Activated CD4-positive, alpha-beta T cell treated with anti-CD3 and anti-CD28 coated beads for 36 hours (primary cell): Measurements from ENCODE around the gene BCAP29. TPM values are rescaled to one million over a fixed set of nuclear protein-coding genes. Genes with fewer than 3 reads are reported as not detected.

Experiments used
- ATAC-seq: fragments of 200-7000 bp; cut with Tn5 transposase; one replicate; pipeline ENCODE4 v1.10.0; 2021; ENCODE audit warnings: mild to moderate bottlenecking, moderate library complexity
- CTCF ChIA-PET: fragments of 350-600 bp; sonication (Branson Sonifier 250); formaldehyde crosslinking; loops from one replicate; lab custom pipeline; 2021; ENCODE audit warnings: antibody characterized with exemption; lab: Charles Lee
- POLR2A ChIA-PET: fragments of 350-600 bp; sonication (Branson Sonifier 250); formaldehyde crosslinking; loops from one replicate; lab custom pipeline; 2021; ENCODE audit warnings: antibody characterized with exemption, inconsistent platforms; lab: Charles Lee
- DNase-seq: peaks from one replicate; pipeline ENCODE4 v3.0.0-alpha.2; 2020
- H3K27ac Mint-ChIP-seq: one replicate; pipeline ENCODE4 v1.8.0; 2021; ENCODE audit warnings: mixed read lengths
- H3K27me3 Mint-ChIP-seq: one replicate; pipeline ENCODE4 v1.8.0; 2021; ENCODE audit warnings: mixed read lengths
- H3K36me3 Mint-ChIP-seq: one replicate; pipeline ENCODE4 v1.8.0; 2021; ENCODE audit warnings: low read depth, mixed read lengths
- H3K4me1 Mint-ChIP-seq: one replicate; pipeline ENCODE4 v1.8.0; 2021; ENCODE audit warnings: mixed read lengths
- H3K4me3 Mint-ChIP-seq: one replicate; pipeline ENCODE4 v1.8.0; 2021; ENCODE audit warnings: mild to moderate bottlenecking, moderate library complexity, mixed read lengths
- H3K9me3 Mint-ChIP-seq: one replicate; pipeline ENCODE4 v1.8.0; 2021; ENCODE audit warnings: low read depth, mixed read lengths
- intact Hi-C, 2 experiments: fragments of 100-400 bp; cut with DNase I in 1 of 2; cut with micrococcal nuclease in 1 of 2; formaldehyde crosslinking; loops; one replicate each; pipeline versions ENCODE4 v1.14.2 to v1.15.1; 2022 to 2024; cut with DNase I, micrococcal nuclease
- total RNA-seq, 2 experiments: library from RNA; stranded (reverse); gene quantifications; one replicate each; pipeline ENCODE4 v1.2.3, GENCODE V29; 2021

Gene BCAP29
- total RNA-seq, 2 experiments from 2014 or later, result 31.4 to 38.8 TPM

DNA sequence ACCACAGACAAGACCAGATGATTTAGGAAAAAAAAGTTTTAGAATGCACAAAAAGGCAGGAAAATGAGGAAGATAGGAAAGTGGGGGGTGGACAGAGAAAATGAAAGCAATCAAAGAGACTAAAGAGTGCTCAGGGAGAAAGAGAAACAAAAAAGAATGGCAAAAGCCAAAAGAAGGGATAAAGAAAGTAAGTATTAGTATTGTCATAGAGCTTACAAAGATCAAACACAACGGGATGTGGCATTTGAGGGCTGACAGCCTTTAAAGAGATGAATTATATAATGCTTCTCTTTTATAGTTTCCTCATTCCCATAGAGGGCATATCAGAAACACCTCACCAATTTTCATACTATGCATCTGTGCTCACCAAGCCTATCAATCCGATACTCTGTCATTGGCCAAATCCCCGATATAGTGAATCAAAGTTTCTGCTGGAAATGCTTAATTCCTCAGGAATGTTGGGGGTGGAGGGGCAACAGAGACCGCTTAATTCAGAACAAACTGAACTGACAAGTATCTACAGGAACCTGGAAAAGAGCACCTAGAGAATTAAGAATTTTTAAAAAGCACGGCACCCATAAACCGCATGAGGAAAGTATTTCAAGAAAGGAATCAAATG lies 19.0 kb upstream of the BCAP29 start:
- Mint-ChIP-seq H3K36me3 (peaks cover 13% of the 10 kb centered on the region), H3K4me1 (peaks cover 61% of the 10 kb centered on the region), H3K27me3 (no peaks in the 10 kb centered on the region), H3K27ac (peak overlapping the region; percentile 66), H3K9me3 (no peaks in the 10 kb centered on the region), H3K4me3 (peak overlapping the region; percentile 85)
- peak; percentile 15 for DNase-seq
- intact Hi-C loops, result loop anchor here (2.0 to 10.0 kb wide), 8 partner anchors 101 to 1274 kb away; partner anchors contain the start of genes DLD (in 2 of the 2), CBLL1 (in 1 of the 2), DNAJB9 (in 1 of the 2) and PNPLA8 (in 1 of the 2)
- ChIA-PET CTCF (no interaction called here), POLR2A (no interaction called here)
- ATAC-seq, result peak; percentile 18

DNA sequence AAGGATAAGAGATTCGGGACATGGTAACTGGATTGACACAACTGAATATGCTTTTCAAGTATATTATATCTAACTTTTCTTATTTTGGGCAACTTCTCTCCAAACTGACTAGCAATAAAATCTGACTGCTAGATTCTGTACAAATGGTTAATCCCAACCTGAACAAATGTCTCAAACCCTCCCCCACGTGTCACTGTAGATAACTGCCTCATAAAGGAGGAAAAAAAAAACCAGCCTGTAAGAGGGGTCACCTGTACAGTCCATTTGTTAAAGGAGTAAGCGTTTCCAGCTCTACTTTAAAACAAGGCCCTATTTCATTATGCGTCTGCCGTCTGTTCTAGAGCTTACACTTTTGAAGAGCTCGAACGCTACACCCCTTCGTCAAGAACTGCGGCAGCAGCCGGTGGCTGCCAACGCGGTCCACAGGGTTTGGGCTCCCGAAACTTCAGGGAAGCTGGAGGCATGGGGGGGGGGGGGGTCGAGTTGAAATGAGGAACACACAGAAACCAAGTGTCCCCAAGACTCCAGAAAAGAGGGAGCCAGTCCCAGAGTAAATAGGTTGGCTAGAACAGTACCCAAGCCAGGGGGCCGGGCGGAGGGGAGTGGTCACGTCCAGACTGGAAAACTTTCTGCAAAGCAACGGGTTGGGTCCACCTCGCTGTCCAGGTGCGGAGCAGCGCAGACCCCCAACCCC lies 16.8 kb upstream of the BCAP29 start:
- Mint-ChIP-seq H3K27ac (peak overlapping the region; percentile 94), H3K4me1 (peaks cover 62% of the 10 kb centered on the region), H3K4me3 (peak overlapping the region; percentile 85), H3K27me3 (no peaks in the 10 kb centered on the region), H3K36me3 (peaks cover 17% of the 10 kb centered on the region), H3K9me3 (no peaks in the 10 kb centered on the region)
- POLR2A ChIA-PET, result interaction anchor here (0.7 to 1.5 kb wide), 3 partner anchors 16 to 181 kb away, joined by 3 to 7 read pairs (median 4); partner anchors contain the start of gene CBLL1
- CTCF ChIA-PET, result interaction anchor here (0.7 to 1.5 kb wide), 3 partner anchors 10 to 180 kb away, joined by 3 to 6 read pairs (median 4); partner anchors contain the start of gene CBLL1
- ATAC-seq (peak; percentile 65), DNase-seq (no peak)
- intact Hi-C loops, result loop anchor here (1.0 to 10.0 kb wide), 11 partner anchors 17 to 1276 kb away; partner anchors contain the start of genes BCAP29 (in 2 of the 2), CBLL1 (in 2 of the 2), DLD (in 2 of the 2) and DNAJB9 (in 1 of the 2)

DNA sequence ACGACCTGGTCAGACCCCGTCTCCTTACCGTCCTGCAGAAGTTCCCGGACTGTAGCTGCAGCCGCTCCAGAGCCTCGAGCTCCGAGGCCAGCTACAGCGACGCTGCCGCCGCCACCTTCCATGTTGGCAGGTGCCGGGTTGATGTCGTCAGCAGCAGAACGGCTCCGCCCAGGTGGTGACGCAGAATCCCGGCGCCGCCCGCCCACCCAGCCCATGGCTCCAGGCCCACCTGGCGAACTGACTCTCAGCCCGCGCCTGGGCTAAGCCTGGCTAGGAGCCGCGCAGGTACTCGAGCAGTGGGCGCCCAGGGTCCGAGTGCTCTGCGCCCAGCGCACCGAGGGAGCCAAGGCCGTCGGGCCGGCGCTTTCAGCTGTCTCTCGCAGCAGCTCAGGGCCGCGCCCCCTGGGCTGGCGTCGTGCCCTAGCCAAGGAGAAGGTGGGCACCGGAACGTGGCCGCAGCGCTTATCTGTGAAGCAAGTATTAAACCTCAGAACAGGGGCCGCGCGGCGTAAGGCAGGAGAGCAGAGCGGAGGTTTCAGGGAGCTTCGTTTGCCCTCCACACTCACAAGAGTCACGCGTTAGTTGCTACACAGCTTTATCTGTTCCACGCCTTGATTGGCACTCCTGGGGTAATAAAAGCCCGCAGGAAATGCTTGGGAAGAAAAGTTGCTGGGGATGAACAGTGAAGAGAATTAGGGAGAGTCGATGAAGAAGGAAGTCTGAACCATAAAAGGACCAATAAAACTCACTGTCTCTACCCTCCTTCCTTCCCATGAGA lies 16.1 kb upstream of the BCAP29 start, which contains the start of the genes COG5 and DUS4L:
TSS of gene COG5 (minus strand) at position 146 of the 778 bp plus-strand sequence. CDS start at position 122, 24 bp downstream.
TSS of gene DUS4L (plus strand) at position 197 of the 778 bp plus-strand sequence. CDS start 3,100 bp downstream, outside the sequence.
- H3K4me1 Mint-ChIP-seq, result peaks cover 62% of the 10 kb centered on the region

DNA sequence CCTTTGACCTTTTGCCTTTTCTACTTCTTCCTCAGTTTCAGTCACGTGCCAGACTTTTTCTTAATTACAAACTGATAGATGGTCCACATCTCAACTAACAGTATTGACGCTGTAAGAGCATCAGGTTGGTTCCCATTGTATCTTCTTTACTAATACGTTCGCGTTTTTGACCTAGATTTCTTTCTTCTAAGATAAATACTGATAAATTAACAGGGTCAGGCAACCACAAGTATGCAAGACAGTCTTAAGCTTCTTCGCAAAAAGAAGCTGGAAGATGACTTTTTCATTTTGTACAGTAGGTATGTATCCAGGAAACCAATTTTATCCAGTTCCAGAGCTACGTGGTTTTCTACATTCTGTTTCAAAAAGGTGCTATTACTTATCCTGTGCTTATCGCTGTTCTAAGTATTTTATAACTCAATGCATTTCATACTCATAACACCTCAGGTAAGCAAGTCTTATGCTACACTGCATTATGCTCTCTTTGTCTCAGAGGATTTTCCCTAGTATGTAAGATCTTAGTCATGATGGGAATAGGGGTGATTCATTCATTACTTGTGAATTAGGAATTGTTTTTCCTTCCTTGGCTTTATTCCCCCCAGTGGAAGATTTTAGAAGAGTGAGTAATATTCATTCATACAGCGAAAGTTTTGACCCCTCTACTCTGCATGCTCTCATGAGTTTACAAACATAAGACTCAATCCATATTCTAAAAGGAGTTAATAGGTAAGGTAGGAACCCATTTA lies 15.3 kb upstream of the BCAP29 start:
- intact Hi-C loops, result loop anchor here (5.0 to 10.0 kb wide), 7 partner anchors 98 to 1277 kb away; partner anchors contain the start of genes DLD (in 2 of the 2), CBLL1 (in 1 of the 2), DNAJB9 (in 1 of the 2) and PNPLA8 (in 1 of the 2)
- peaks cover 55% of the 10 kb centered on the region for H3K4me1 Mint-ChIP-seq
- CTCF ChIA-PET, result interaction anchor here (0.5 to 1.6 kb wide), 5 partner anchors 9 to 235 kb away, joined by 3 to 6 read pairs (median 3); partner anchors contain the start of gene BCAP29
- no peaks in the 10 kb centered on the region for H3K27me3 Mint-ChIP-seq
- peak overlapping the region; percentile 85 for H3K4me3 Mint-ChIP-seq
- peaks cover 22% of the 10 kb centered on the region for H3K36me3 Mint-ChIP-seq
- H3K9me3 Mint-ChIP-seq, result no peaks in the 10 kb centered on the region
- no peak for DNase-seq
- ATAC-seq, result no peak
- POLR2A ChIA-PET, result interaction anchor here (1.5 kb wide), 1 partner anchor 15 kb away, joined by 4 read pairs; no protein-coding TSS in a partner anchor
- peak overlapping the region; percentile 94 for H3K27ac Mint-ChIP-seq

More for the DNA sequence above, 16.1 kb upstream of the BCAP29 start, which contains the start of the genes COG5 and DUS4L:
- peak within 1 kb of the TSS; percentile 94 for H3K27ac Mint-ChIP-seq
- intact Hi-C loops, result loop anchor here (1.0 to 10.0 kb wide), 11 partner anchors 16 to 1277 kb away; partner anchors contain the start of genes BCAP29 (in 2 of the 2), CBLL1 (in 2 of the 2), DLD (in 2 of the 2) and DNAJB9 (in 1 of the 2)
- H3K36me3 Mint-ChIP-seq, result peaks cover 19% of the 10 kb centered on the region
- ChIA-PET CTCF (interaction anchor here (0.7 to 1.6 kb wide), 5 partner anchors 10 to 180 kb away, joined by 3 to 6 read pairs (median 4); partner anchors contain the start of genes BCAP29 and CBLL1), POLR2A (interaction anchor here (1.5 kb wide), 1 partner anchor 15 kb away, joined by 4 read pairs; no protein-coding TSS in a partner anchor)
- peak within 1 kb of the TSS; percentile 85 for H3K4me3 Mint-ChIP-seq
- no peaks in the 10 kb centered on the region for H3K9me3 Mint-ChIP-seq
- ATAC-seq, result peak; percentile 88
- DNase-seq, result peak; percentile 92
- no peaks in the 10 kb centered on the region for H3K27me3 Mint-ChIP-seq

DNA sequence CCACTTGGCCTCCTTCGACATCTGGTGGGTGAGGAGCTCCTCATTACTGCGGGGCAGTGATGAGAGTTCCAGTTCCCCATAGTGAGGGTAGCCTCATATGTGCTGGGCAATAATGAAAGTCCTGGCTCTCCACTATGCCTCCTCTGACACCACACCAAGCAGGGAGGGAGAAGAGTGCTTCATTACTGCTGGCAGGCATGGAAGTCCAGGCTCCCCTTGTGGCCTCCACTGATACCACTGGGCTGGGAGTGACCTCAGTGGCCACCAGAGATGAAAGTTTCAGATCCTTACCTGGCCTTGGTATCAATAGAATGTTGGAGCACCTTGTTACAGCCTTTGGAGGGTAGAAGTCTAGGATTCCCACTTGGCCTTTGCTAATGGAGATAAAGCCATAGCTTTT lies 9.7 kb upstream of the BCAP29 start:
- Mint-ChIP-seq H3K27ac (no peak overlapping the region), H3K27me3 (no peaks in the 10 kb centered on the region), H3K4me3 (no peak overlapping the region), H3K36me3 (peaks cover 25% of the 10 kb centered on the region), H3K9me3 (no peaks in the 10 kb centered on the region), H3K4me1 (peaks cover 9% of the 10 kb centered on the region)
- ChIA-PET CTCF (interaction anchor here (1.9 kb wide), 1 partner anchor 16 kb away, joined by 4 read pairs; no protein-coding TSS in a partner anchor), POLR2A (interaction anchor here (0.7 kb wide), 1 partner anchor 17 kb away, joined by 5 read pairs; no protein-coding TSS in a partner anchor)
- ATAC-seq (no peak), DNase-seq (no peak)
- intact Hi-C loops, result no loop called here

DNA sequence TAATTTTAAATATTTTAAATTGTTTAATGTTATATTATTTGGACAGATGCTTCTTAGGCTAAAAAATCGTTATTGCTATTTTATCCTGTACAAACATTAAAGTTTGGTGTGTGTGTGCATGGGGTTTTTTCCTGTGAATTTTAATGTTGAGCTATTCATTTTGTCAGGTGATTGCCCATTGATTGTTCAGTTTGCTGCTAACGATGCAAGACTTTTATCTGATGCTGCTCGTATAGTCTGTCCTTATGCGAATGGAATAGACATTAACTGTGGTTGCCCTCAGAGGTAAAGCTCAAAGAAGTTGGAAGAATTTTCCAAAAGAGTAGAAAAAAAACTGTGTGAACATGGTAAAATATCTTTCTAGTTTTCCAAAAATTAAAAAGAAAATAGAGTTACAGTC lies 6.5 kb upstream of the BCAP29 start:
- H3K36me3 Mint-ChIP-seq, result peaks cover 20% of the 10 kb centered on the region
- H3K4me1 Mint-ChIP-seq, result peaks cover 2% of the 10 kb centered on the region
- H3K27ac Mint-ChIP-seq, result no peak overlapping the region
- no peaks in the 10 kb centered on the region for H3K27me3 Mint-ChIP-seq
- POLR2A ChIA-PET, result no interaction called here
- DNase-seq (no peak), ATAC-seq (no peak)
- intact Hi-C loops, result no loop called here
- H3K9me3 Mint-ChIP-seq, result no peaks in the 10 kb centered on the region
- CTCF ChIA-PET, result interaction anchor here (0.9 kb wide), 1 partner anchor 10 kb away, joined by 6 read pairs; the partner anchor contains the start of genes COG5 and DUS4L
- H3K4me3 Mint-ChIP-seq, result no peak overlapping the region

DNA sequence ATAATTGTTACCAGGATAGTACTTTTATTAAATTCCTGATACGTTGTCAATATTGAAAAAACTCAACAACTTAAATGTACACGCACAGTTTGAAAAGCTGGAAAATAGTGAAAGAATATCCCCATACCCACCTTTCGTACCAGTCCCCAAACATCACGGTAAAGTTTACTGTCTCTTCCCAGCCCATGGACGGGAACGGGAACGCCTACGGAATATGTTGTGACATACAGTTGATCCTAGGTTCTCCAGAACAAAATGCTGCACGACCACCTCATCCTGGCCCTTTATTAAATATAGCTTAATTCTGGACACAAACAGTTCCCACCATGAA lies 527 bp upstream of the BCAP29 start:
- DNase-seq (no peak), ATAC-seq (peak; percentile 2)
- Mint-ChIP-seq H3K27me3 (no peaks in the 10 kb centered on the region), H3K9me3 (no peaks in the 10 kb centered on the region), H3K36me3 (peaks cover 14% of the 10 kb centered on the region), H3K4me1 (peaks cover 18% of the 10 kb centered on the region), H3K27ac (peak overlapping the region; percentile 88), H3K4me3 (peak overlapping the region; percentile 84)
- ChIA-PET CTCF (interaction anchor here (1.1 to 1.2 kb wide), 2 partner anchors 8 to 20 kb away, joined by 3 read pairs; no protein-coding TSS in a partner anchor), POLR2A (interaction anchor here (0.9 kb wide), 1 partner anchor 15 kb away, joined by 4 read pairs; the partner anchor contains the start of genes COG5 and DUS4L)
- intact Hi-C loops, result loop anchor here in 1 of 2 experiments (1.0 kb wide), 1 partner anchor 146 kb away; no protein-coding TSS in a partner anchor

DNA sequence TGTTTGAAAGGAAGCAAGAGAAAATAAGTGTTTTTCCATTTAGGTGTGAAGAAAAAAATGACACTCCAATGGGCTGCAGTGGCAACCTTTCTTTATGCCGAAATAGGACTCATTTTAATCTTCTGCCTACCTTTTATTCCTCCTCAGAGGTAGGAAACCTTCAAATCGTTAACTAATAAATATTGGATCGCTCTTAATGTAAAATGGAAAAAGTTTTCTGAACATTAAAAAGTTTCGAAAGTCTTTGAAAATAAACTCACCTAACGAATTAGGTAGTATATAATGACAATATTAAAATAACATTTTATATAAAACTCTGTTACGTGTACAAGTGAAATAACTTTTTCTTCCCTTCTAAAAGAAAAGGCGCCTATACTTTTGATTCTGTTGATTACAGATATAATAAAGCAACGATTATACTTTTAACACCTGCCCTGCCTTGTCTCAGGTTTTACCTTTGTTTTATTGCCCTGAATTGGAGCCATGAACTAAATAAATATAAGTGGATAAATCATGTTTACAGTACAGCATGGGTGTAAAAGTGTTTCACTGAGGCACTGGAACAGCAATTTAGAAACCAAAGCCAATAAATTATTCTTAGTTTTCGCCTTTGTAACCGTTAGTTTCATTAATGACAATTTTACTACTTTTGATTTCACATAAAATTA lies 804 bp downstream of the BCAP29 start:
- Mint-ChIP-seq H3K36me3 (peaks cover 18% of the 10 kb centered on the region), H3K27ac (peak overlapping the region; percentile 70), H3K9me3 (no peaks in the 10 kb centered on the region), H3K27me3 (no peaks in the 10 kb centered on the region), H3K4me1 (peaks cover 18% of the 10 kb centered on the region), H3K4me3 (peak overlapping the region; percentile 84)
- no peak for ATAC-seq
- DNase-seq, result no peak
- POLR2A ChIA-PET, result no interaction called here
- CTCF ChIA-PET, result interaction anchor here (1.0 to 2.1 kb wide), 3 partner anchors 17 to 162 kb away, joined by 3 to 6 read pairs (median 3); partner anchors contain the start of genes COG5 and DUS4L
- intact Hi-C loops, result loop anchor here (1.0 to 5.0 kb wide), 9 partner anchors 18 to 413 kb away; partner anchors contain the start of genes COG5 (in 2 of the 2), DUS4L (in 2 of the 2), CBLL1 (in 1 of the 2) and DLD (in 1 of the 2)

GRCh38 chr7:107581387-107582013 lies 1.5 kb downstream of the BCAP29 start:
- Mint-ChIP-seq H3K27ac (no peak overlapping the region), H3K36me3 (peaks cover 20% of the 10 kb centered on the region), H3K9me3 (no peaks in the 10 kb centered on the region), H3K27me3 (no peaks in the 10 kb centered on the region), H3K4me3 (peak overlapping the region; percentile 84), H3K4me1 (peaks cover 18% of the 10 kb centered on the region)
- ATAC-seq (no peak), DNase-seq (no peak)
- intact Hi-C loops, result loop anchor here (2.0 to 5.0 kb wide), 5 partner anchors 81 to 311 kb away; partner anchors contain the start of genes CBLL1 (in 1 of the 2), DLD (in 1 of the 2) and SLC26A4 (in 1 of the 2)
- CTCF ChIA-PET, result interaction anchor here (2.1 kb wide), 1 partner anchor 161 kb away, joined by 6 read pairs; no protein-coding TSS in a partner anchor
- POLR2A ChIA-PET, result no interaction called here
